ENCODE results near the gene POU2F1. TPM values are rescaled to one million over a fixed set of nuclear protein-coding genes. Genes with fewer than 3 reads are reported as not detected.
A peak's percentile ranks its signal among the peaks of the same experiment; 100 is the strongest.

The POU2F1 gene
- total RNA-seq, 1 experiment from 2014 or later = 24.5 TPM

- Histone ChIP-seq H3K4me1 (ENCODE audit: control insufficient read depth in 1 of 2, insufficient read depth in 2 of 2, low read length in 2 of 2) (peaks cover 3 to 16% of the 10 kb centered on the region in 2 experiments; a peak in 2 of 4 replicates), H3K79me2 (ENCODE audit: insufficient read depth, low read length) (no peaks in the 10 kb centered on the region), H3K9ac (ENCODE audit: low read length) (peak overlapping the region; percentile 75), H3K4me2 (ENCODE audit: low read length) (peak overlapping the region; percentile 99), H3K9me2 (ENCODE audit: insufficient read depth) (no peaks in the 10 kb centered on the region), H4K20me1 (ENCODE audit: insufficient read depth) (no peaks in the 10 kb centered on the region), H3K27me3 (ENCODE audit: insufficient read depth, low read length) (no peaks in the 10 kb centered on the region), H3K9me3 (ENCODE audit: control insufficient read depth in 1 of 2, insufficient read depth in 1 of 2, low read depth in 1 of 2, low read length in 2 of 2) (no peaks in the 10 kb centered on the region), H3K27ac (ENCODE audit: low read depth, low read length) (no peak overlapping the region; the same call in 1 of the 2 replicates), H3K4me3 (replicated peaks in 1 of 2; ENCODE audit: low read depth in 1 of 2, low read length in 2 of 2) (peak overlapping the region; percentile 67 to 80), H3K36me3 (ENCODE audit: control insufficient read depth in 1 of 2, insufficient read depth in 2 of 2, low read length in 2 of 2) (no peaks in the 10 kb centered on the region), H2AFZ (ENCODE audit: low read depth, low read length, poor library complexity, severe bottlenecking) (no peak overlapping the region)
- RAD21 ChIA-PET (ENCODE audit: low non-redundant PET in 1 of 2, low total read pairs in 2 of 2, uncharacterized antibody in 2 of 2, unreplicated experiment in 2 of 2) = interaction anchor here in 1 of 2 experiments (1.4 kb wide), 1 partner anchor 78 kb away, joined by 3 read pairs; no protein-coding TSS in a partner anchor
- no peak for ATAC-seq
- POLR2A ChIA-PET = interaction anchor here (1.7 kb wide), 1 partner anchor 9 kb away, joined by 4 read pairs; no protein-coding TSS in a partner anchor
- no TSS peak for BruUV-seq (replicated peaks)
- CTCF ChIA-PET = interaction anchor here (1.0 kb wide), 1 partner anchor 236 kb away, joined by 3 read pairs; no protein-coding TSS in a partner anchor
- intact Hi-C loops (cut with micrococcal nuclease) = no loop called here
- no peak for DNase-seq (ENCODE audit: low read depth, low spot score)
- TF ChIP-seq MAX (IDR thresholded peaks at IDR 0.05) = no peak
Observed at GRCh38 chr1:167455786-167456446, 235.2 kb downstream of the POU2F1 start.

DNA sequence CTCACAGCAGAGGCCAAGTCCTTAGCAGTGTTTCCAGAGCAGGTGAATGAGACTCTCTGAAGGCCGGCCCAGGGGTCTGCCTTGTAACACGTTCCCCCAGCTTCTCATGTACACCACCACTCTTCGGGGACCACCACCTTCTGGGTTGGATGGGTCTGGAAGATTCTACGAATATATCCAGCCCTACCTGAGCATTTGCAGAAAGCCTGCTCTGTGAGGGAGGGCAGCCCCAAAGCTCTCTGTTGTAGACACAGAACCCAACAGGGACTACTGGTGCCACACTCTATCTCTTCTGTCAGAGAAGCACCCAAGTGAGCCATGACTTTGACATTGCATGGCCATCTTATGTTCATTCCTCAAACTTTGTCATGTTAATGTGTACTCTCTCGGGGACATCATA is 235.8 kb downstream of the POU2F1 start:
- RAD21 ChIA-PET (ENCODE audit: low non-redundant PET in 1 of 2, low total read pairs in 2 of 2, uncharacterized antibody in 2 of 2, unreplicated experiment in 2 of 2) = no interaction called here
- H4K20me1 ChIP-seq (ENCODE audit: insufficient read depth) = no peaks in the 10 kb centered on the region
- H3K9me2 ChIP-seq (ENCODE audit: insufficient read depth) = no peaks in the 10 kb centered on the region
- H3K27ac ChIP-seq (ENCODE audit: low read depth, low read length) = no peak overlapping the region
- H3K4me1 ChIP-seq (ENCODE audit: control insufficient read depth in 1 of 2, insufficient read depth in 2 of 2, low read length in 2 of 2) = peaks cover 3 to 16% of the 10 kb centered on the region in 2 experiments; a peak in 2 of 4 replicates
- no peak overlapping the region for H2AFZ ChIP-seq (ENCODE audit: low read depth, low read length, poor library complexity, severe bottlenecking)
- POLR2A ChIA-PET = no interaction called here
- intact Hi-C loops (cut with micrococcal nuclease) = no loop called here
- H3K4me2 ChIP-seq (ENCODE audit: low read length) = no peak overlapping the region
- no peaks in the 10 kb centered on the region for H3K36me3 ChIP-seq (ENCODE audit: control insufficient read depth in 1 of 2, insufficient read depth in 2 of 2, low read length in 2 of 2)
- ATAC-seq (no peak), DNase-seq (ENCODE audit: low read depth, low spot score) (no peak)
- no peaks in the 10 kb centered on the region for H3K27me3 ChIP-seq (ENCODE audit: insufficient read depth, low read length)
- H3K79me2 ChIP-seq (ENCODE audit: insufficient read depth, low read length) = no peaks in the 10 kb centered on the region
- no peaks in the 10 kb centered on the region for H3K9me3 ChIP-seq (ENCODE audit: control insufficient read depth in 1 of 2, insufficient read depth in 1 of 2, low read depth in 1 of 2, low read length in 2 of 2)
- BruUV-seq (replicated peaks) = TSS peak; percentile 51
- H3K9ac ChIP-seq (ENCODE audit: low read length) = no peak overlapping the region
- TF ChIP-seq JUND (IDR thresholded peaks at IDR 0.05) (no peak), YY1 (IDR thresholded peaks at IDR 0.05; ENCODE audit: extremely low read depth, insufficient replicate concordance, low read depth, low read length) (no peak), TCF7L2 (IDR thresholded peaks at IDR 0.05; ENCODE audit: borderline replicate concordance, extremely low read depth, insufficient read depth, insufficient read length) (no peak), EZH2 (IDR thresholded peaks at IDR 0.05) (no peak), ELF1 (IDR thresholded peaks at IDR 0.05; ENCODE audit: borderline replicate concordance, low read depth) (no peak)
- CTCF ChIA-PET = interaction anchor here (1.0 kb wide), 1 partner anchor 236 kb away, joined by 3 read pairs; no protein-coding TSS in a partner anchor
- H3K4me3 ChIP-seq (replicated peaks in 1 of 2; ENCODE audit: low read depth in 1 of 2, low read length in 2 of 2) = no peak overlapping the region

All from HCT116 (cell line).